Activated T-cell treated with anti-CD3 and anti-CD28 coated beads, Interleukin-2, amount 50 U/mL, for 24 hours (primary cell): ENCODE measurements around the gene SLC30A1.
A peak's percentile ranks its signal among the peaks of the same experiment; 100 is the strongest.

ENCODE experiments used
- DNase-seq: peaks from one replicate; pipeline ENCODE4 v3.0.0-alpha.2; 2020
- H3K27ac Mint-ChIP-seq: 2 replicates; pipeline ENCODE4 v1.8.0; 2020; ENCODE audit warnings: mild to moderate bottlenecking, mixed read lengths
- H3K27me3 Mint-ChIP-seq: 2 replicates; pipeline ENCODE4 v1.8.0; 2020; ENCODE audit warnings: mixed read lengths
- H3K36me3 Mint-ChIP-seq: 2 replicates; pipeline ENCODE4 v1.8.0; 2020; ENCODE audit warnings: low read depth, mixed read lengths
- H3K4me1 Mint-ChIP-seq: 2 replicates; pipeline ENCODE4 v1.8.0; 2020; ENCODE audit warnings: low read depth, mixed read lengths
- H3K4me3 Mint-ChIP-seq: 2 replicates; pipeline ENCODE4 v1.8.0; 2020; ENCODE audit warnings: mild to moderate bottlenecking, moderate library complexity, mixed read lengths
- H3K9me3 Mint-ChIP-seq: 2 replicates; pipeline ENCODE4 v1.8.0; 2020; ENCODE audit warnings: mixed read lengths

Gene SLC30A1

DNA sequence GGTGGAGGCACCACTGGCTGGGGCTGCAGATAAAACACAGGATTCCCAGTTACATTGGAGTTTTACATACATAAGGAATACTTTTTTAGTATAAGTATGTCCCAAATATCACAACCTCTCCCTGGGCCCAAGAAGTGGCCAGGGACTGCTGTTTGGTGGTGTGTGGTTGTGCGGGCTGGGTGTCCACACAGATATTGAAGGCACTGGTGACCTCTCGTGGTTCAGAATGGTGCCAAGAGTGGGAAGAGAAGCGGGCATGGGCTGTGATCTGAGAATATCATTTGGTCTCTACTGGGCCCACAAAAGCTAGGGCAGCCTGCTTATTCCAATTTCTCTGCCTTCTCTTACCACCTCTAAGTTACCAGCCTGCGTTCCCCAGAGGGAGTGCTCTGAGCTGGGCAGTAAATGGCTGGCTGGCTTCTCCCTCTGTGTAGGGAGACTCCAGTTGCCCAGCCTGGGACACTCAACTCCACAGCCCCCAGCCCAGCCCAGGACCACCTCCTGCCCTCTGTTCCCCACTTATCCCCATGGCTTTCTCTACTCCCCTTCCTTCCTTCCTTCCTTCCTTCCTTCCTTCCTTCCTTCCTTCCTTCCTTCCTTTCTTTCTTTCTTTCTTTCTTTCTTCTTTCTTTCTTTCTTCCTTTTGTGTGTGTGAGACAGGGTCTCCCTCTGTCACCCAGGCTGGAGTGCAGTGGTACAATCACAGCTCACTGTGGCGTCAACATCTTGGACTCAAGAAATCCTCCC is 44.2 kb downstream of the SLC30A1 start:
- H3K36me3 Mint-ChIP-seq = no peaks in the 10 kb centered on the region
- no peak for DNase-seq
- no peaks in the 10 kb centered on the region for H3K4me1 Mint-ChIP-seq
- no peak overlapping the region for H3K4me3 Mint-ChIP-seq
- no peaks in the 10 kb centered on the region for H3K27me3 Mint-ChIP-seq
- no peak overlapping the region for H3K27ac Mint-ChIP-seq
- H3K9me3 Mint-ChIP-seq = no peaks in the 10 kb centered on the region

DNA sequence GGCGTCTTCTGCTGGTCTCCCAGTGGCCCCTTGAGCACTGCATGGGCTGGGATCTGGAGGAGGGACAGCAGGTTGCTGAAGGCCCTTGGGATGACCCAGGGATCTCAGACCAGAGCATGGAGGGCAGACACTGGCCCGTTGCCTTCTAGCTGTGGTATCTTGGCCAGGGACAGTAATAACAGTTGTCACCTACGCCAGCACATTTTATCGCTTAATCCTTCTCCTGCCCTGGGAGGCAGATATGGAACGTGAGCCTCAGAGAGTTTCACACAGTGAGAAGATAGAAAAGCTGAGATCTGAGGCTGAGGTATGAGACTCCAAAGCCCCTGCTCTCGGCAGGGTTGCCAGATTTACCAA is 46.9 kb downstream of the SLC30A1 start:
- Mint-ChIP-seq H3K4me3 (no peak overlapping the region), H3K27me3 (no peaks in the 10 kb centered on the region), H3K27ac (no peak overlapping the region), H3K4me1 (peaks cover 7% of the 10 kb centered on the region), H3K9me3 (no peaks in the 10 kb centered on the region), H3K36me3 (no peaks in the 10 kb centered on the region)
- DNase-seq = no peak

DNA sequence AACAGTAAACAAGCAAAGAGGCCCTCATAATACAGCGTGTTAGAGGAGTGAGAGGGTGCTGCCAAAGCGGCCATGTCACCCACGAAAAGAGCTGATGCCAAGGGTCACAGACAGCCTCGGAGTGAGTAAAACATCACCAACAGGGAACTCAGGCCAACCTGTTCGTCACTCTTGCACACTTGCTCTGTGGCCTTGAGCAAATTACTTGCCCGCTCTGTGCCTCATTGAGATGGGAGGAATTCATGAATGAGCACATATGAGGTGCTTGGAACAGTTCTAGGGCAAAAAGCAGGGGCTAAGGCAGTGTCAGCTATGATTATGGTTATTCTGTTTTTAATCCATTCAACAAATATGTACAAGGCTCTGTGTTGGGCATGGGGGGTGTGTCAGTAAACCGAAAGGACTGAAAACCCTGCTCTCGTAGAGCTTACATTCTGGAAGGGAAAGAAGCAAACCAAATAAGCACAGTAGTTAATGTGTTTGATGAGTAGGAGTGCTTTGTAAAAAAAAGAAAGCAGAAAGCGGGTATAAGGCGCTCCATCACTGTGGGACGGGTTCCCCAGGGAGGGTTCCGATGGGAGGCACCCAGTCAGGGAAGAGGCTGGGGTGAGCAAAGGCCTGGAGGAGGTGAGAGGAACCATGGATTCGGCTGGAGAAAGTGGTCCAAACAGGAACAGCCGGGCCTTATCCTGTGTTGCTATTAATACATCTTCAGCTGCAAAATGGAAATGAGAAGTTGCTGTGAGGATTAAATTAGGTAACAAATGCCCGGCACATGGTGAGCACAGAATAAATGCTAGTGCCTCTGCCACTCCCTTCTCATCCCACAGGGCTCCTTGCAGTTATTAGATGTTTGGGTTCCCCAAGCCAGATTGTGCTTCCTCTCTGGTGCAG is 47.5 kb downstream of the SLC30A1 start:
- Mint-ChIP-seq H3K36me3 (no peaks in the 10 kb centered on the region), H3K4me1 (peaks cover 10% of the 10 kb centered on the region), H3K27ac (no peak overlapping the region), H3K4me3 (no peak overlapping the region), H3K9me3 (no peaks in the 10 kb centered on the region), H3K27me3 (no peaks in the 10 kb centered on the region)
- DNase-seq = no peak

DNA sequence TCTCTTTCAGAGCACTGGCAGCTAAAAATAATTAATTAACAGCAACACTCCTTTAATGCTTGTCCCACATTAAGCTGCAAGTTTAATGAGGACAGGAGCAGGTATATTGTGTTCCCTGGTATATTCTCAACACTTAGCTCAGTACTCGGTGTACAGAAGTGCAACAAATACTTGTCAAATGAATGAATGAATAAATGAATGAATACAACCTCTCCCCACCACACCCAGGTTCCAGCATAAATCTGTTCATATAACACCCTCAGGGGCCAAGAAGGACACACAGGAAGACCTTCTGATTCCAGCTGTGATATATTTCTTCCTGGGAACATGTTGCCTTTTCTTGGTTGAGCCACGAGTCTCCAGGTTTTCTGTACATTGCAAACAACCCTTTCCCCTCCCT is 48.9 kb downstream of the SLC30A1 start:
- Mint-ChIP-seq H3K27me3 (no peaks in the 10 kb centered on the region), H3K4me3 (no peak overlapping the region), H3K4me1 (peaks cover 10% of the 10 kb centered on the region), H3K36me3 (no peaks in the 10 kb centered on the region), H3K9me3 (no peaks in the 10 kb centered on the region), H3K27ac (no peak overlapping the region)
- no peak for DNase-seq

DNA sequence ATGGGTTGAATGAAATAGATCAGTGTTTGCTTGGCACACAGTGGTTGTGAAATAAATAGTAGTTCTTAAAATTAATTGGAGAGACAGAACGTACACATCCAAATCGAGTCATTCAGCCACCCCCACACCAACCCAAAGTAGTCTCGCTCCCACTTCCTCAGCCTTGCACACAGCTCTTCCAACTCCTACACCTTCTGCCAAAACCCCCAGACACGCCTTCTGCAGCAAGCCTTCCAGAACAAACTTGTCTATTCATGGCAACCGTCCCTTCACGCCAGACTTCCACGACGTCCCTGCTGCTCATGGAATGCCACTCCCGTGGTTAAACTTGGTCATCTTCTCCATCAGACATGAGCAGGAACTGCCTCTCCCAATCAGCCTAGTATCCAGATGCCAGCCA is 49.5 kb downstream of the SLC30A1 start:
- no peak for DNase-seq
- Mint-ChIP-seq H3K27me3 (no peaks in the 10 kb centered on the region), H3K4me3 (no peak overlapping the region)

DNA sequence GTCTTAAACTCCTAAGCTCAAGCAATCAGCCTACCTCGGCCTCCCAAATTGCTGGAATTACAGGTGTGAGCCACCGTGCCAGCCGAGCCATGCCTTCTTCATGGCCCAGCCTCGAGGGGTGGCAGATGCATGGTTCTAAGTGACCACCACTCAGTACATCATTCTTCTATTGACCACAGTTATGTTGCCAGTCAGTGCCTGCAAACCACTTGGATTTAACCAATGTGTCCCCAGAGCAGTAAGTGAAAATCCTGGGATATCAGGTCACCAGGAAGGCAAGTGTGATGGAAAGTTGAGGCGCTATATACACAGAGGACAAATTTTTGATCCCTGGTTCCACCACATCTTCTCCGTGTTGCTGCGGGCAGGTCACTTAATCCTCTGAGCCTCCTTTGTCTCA is 50.0 kb downstream of the SLC30A1 start:
- no peaks in the 10 kb centered on the region for H3K27me3 Mint-ChIP-seq
- no peak overlapping the region for H3K27ac Mint-ChIP-seq
- DNase-seq = no peak
- H3K4me3 Mint-ChIP-seq = no peak overlapping the region
- H3K36me3 Mint-ChIP-seq = no peaks in the 10 kb centered on the region
- H3K4me1 Mint-ChIP-seq = peaks cover 10% of the 10 kb centered on the region
- no peaks in the 10 kb centered on the region for H3K9me3 Mint-ChIP-seq

More for the DNA sequence above, 49.5 kb downstream of the SLC30A1 start:
- Mint-ChIP-seq H3K9me3 (no peaks in the 10 kb centered on the region), H3K27ac (no peak overlapping the region), H3K4me1 (peaks cover 10% of the 10 kb centered on the region), H3K36me3 (no peaks in the 10 kb centered on the region)

DNA sequence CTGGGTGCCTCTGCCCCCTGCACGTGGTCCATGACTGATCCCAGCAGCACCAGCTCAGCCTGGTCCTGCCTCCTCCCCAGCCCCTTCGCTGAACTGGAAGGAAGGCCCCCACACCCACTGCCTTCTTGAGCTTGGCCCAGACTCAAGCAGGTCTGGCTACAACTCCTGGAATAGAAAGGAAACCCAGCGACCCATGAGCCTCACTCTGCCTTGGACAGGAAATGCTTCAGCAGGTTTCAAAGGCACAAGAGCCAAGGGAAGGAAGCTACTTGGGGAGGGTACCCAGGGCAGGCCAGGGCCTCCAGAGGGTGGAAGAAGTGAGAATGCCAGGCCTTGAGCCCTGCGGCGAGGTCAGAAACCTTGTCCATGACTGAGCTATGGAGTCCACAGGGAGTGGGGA is 51.1 kb downstream of the SLC30A1 start:
- Mint-ChIP-seq H3K27me3 (no peaks in the 10 kb centered on the region), H3K4me3 (no peak overlapping the region), H3K4me1 (peaks cover 10% of the 10 kb centered on the region), H3K27ac (peak overlapping the region; percentile 5), H3K36me3 (no peaks in the 10 kb centered on the region), H3K9me3 (no peaks in the 10 kb centered on the region)
- no peak for DNase-seq

DNA sequence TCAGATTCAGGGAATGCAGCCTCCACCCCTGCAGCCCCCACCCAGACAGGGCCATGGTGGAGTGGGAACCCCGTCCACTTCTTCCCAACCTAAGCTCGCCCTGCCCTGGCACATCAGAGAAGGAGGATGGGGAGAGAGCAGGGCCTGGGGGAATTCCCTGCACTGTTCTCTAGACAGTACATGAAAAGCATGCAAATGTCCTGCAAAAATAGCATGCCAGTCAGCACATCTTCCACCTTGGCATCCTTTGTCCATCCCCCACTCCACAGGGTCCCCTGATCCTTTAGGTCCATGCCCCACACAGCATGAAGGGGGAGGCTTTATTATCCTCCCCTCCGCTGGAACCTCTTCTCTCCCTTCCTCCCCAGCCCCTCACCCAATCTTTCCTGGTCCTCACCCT is 52.0 kb downstream of the SLC30A1 start:
- Mint-ChIP-seq H3K9me3 (no peaks in the 10 kb centered on the region), H3K4me1 (peaks cover 10% of the 10 kb centered on the region), H3K27ac (no peak overlapping the region), H3K27me3 (no peaks in the 10 kb centered on the region), H3K36me3 (no peaks in the 10 kb centered on the region), H3K4me3 (no peak overlapping the region)
- DNase-seq = no peak

DNA sequence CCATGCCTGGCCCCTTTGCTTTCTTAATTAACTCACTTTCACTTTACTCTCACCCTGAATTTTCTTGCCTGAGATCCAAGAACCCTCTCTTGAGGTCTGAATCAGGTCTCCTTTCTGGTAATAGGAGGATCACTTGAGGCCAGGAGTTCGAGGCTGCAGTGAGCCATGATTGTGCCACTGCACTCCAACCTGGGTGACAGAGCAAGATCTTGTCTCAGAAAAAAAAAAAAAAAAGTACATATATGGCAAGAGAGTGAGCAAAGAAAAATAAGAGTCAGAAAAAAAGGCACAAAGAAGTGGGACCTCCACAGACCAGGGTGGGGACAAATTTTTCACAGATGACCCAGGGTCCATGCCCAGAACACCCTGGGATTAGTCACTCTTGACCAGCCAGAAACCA is 52.9 kb downstream of the SLC30A1 start:
- Mint-ChIP-seq H3K4me1 (peaks cover 10% of the 10 kb centered on the region), H3K36me3 (no peaks in the 10 kb centered on the region), H3K27ac (no peak overlapping the region), H3K27me3 (no peaks in the 10 kb centered on the region), H3K4me3 (no peak overlapping the region), H3K9me3 (no peaks in the 10 kb centered on the region)
- DNase-seq = no peak

DNA sequence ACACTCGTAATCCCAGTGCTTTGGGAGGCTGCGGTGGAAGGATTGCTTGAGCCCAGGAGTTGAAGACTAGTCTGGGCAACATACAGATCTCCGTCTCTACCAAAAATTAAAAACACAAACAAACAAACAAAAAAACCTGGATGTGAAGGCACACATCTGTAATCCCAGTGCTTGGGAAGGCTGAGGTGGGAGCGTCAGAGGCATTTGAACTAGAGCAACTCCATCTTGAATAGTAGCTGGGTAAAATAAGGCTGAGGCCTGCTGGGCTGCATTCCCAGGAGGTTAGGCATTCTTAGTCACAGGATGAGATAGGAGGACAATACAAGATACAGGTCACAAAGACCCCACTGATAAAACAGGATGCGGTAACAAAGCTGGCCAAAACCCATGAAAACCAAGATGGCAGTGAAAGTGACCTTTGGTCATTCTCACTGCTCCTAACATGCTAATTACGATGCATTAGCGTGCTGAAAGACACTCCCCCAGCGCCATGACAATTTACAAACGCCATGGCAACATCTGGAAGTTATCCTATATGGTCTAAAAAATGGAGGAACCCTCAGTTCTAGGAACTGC is 53.8 kb downstream of the SLC30A1 start:
- no peaks in the 10 kb centered on the region for H3K27me3 Mint-ChIP-seq
- H3K4me1 Mint-ChIP-seq = peaks cover 10% of the 10 kb centered on the region
- no peaks in the 10 kb centered on the region for H3K9me3 Mint-ChIP-seq
- no peaks in the 10 kb centered on the region for H3K36me3 Mint-ChIP-seq
- no peak for DNase-seq
- no peak overlapping the region for H3K4me3 Mint-ChIP-seq
- no peak overlapping the region for H3K27ac Mint-ChIP-seq

DNA sequence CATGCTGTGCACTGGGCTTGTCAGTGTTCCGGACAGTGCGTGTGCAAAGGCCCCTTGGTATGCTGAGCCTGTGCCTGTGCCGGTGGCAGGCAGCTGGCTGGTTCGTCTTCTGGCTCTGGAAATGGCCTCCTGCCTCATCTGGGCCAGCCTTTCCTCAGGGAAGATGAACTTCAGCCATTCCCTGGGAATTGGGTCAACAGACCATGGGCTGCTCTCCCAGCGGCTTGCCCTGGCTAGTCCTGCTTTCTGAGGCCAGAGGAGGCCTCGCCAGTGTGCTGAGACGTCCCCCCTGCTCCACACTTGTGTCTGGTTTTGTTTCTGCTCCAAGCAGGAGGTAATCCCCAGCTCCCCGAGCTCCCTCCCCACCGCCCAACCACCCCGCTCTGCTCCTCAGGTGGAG is 54.4 kb downstream of the SLC30A1 start:
- no peaks in the 10 kb centered on the region for H3K36me3 Mint-ChIP-seq
- DNase-seq = no peak
- H3K4me3 Mint-ChIP-seq = no peak overlapping the region
- no peak overlapping the region for H3K27ac Mint-ChIP-seq
- H3K9me3 Mint-ChIP-seq = no peaks in the 10 kb centered on the region
- peaks cover 10% of the 10 kb centered on the region for H3K4me1 Mint-ChIP-seq
- no peaks in the 10 kb centered on the region for H3K27me3 Mint-ChIP-seq

DNA sequence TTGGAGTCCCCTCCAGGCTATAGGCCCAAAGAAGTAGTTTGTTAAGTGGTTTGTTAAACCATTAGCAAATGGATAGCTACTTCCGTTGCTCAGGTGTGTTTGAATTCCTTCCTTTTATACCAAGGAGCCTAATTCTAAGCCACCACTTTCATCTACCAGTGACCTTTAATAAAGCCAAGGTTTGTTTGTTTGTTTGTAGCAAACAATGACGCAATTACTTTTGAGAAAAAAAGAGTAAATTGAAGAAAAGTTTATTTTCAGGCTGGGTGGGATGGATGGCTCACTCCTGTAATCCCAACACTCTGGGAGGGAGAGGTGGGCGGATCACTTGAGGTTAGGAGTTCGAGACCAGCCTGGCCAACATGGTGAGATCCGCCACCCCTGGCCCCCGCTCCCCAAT is 56.2 kb downstream of the SLC30A1 start:
- H3K27ac Mint-ChIP-seq = no peak overlapping the region
- H3K27me3 Mint-ChIP-seq = no peaks in the 10 kb centered on the region
- H3K9me3 Mint-ChIP-seq = no peaks in the 10 kb centered on the region
- H3K36me3 Mint-ChIP-seq = no peaks in the 10 kb centered on the region
- peaks cover 8% of the 10 kb centered on the region for H3K4me1 Mint-ChIP-seq
- DNase-seq = no peak
- no peak overlapping the region for H3K4me3 Mint-ChIP-seq
